GM19328 (cell line): ENCODE data around the gene UBE2V1.

Experiments used
- ATAC-seq: cut with Tn5 transposase; IDR thresholded peaks from one replicate; pipeline ENCODE4 v1.9.1; 2021; ENCODE audit warnings: mild to moderate bottlenecking, moderate library complexity; ENCODE audit not compliant: unreplicated experiment

UBE2V1 gene

GRCh38 chr20:50049442-50050026 lies 63.4 kb downstream of the UBE2V1 start:
- ATAC-seq, result no peak

DNA sequence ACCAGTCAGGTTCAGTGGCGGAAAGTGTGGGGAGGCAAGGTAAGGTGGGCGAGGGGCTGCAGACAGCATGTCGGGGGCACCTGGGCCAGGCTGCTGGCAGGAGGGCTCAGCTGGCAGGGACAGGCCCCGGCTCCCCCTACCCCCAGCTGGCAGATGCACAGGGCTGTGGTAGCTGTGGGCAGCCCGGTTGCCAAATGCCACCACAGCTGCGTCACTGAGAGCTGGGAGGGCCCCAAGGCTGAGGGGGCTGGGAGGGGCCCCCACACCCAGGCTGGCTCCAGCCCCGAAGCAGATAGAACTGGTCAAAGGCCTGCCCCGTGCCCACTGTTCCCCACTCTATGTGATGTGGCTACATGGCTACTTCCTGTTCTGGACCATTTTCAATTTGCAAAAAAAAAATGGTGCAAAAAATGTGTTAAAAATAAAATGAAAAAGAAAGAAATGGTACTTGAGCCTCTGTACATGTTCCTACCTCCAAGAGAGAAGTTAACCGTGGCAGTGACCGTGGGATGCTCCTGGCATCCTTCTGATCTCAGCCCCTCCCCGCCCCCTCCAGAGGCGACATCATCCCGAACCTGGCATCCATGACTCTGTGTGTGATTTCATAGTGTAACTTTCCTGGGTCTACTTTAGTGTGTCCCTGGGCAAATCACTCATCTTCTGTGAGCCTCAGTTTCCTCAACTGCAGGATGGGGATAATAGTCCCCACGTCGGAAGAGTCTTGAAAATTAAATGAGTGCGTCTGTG lies 64.4 kb downstream of the UBE2V1 start:
- no peak for ATAC-seq

GRCh38 chr20:50044353-50044960 lies 68.5 kb downstream of the UBE2V1 start:
- no peak for ATAC-seq

- no peak for ATAC-seq
Measured at GRCh38 chr20:50043573-50044352, 69.2 kb downstream of the UBE2V1 start.

DNA sequence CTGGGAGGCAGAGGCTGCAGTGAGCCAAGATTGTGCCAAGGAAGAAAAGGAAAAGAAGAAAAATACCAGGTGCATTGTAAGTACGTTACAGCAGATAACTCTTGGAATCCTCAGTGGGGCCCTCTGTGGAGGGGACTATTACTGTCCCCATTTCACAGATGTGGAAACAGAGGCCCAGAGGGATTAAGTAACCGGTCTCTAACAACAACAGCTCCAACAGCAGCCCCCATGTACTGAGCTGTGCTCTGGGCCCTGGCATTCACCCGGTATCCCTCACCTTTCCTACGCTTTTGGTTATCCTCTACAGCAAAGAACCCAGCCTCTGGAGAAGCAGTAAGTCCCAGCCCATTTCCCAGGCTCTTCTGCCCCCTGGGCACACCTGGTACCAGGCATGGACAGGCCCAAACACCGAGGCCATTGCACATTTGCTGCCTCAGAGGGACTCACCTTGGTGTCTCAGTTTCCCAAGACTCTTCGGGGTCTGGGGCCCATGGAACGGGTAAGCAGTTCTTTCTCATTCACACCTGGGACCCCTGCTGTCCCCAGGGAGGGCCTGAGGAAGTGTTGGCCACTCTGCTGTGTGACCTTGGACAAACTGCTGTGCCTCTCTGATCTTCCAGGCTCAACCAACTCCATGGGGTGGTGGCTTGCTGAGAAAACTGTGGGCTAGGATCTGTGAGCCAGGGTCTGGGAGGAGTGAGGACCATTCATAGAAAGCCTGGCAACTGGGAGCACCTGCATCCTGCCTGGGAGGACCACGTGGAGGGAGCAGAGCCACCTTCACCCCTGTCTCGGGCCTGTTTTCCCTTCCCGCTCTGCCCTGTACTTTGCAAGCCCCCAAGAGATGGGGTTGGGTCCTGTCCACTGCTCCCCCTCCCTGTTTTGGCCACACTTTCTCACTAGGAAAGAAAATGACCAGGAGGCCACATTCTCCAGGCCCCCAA lies 70.3 kb downstream of the UBE2V1 start:
- ATAC-seq, result no peak

DNA sequence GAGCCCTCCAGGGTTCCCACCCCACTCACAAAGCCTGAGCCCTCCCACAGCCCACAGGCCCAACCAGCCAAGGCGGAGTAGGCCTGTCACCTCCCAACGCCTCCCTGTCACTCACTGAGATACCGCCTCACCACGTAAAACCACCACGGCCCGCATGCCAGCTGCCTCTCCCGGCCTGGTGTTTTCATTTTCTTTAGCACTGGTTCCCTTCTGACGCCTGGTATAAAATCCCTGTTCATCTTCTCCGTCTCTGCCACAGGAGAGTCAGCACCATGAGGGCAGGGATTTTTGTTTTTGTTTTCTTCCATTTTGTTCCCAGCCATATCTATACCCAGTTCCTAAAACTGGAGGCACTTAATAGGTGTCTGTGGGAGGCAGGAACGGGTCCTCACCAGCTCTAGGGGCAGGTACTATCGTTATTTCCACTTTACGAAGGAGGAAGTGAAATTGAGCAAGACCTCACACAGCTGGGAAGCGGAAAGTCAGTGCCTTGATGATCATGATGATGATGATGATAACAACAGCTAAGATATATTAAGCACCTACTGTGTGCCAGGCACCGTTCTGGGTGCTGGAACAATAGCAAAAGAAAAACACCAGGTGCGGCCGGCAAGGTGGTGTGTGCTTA lies 71.6 kb downstream of the UBE2V1 start:
- no peak for ATAC-seq

- ATAC-seq, result no peak
Measured at GRCh38 chr20:50040432-50041245, 72.3 kb downstream of the UBE2V1 start.

- ATAC-seq, result no peak
Measured at GRCh38 chr20:50039706-50040431, 73.1 kb downstream of the UBE2V1 start.

- ATAC-seq, result no peak
Measured at GRCh38 chr20:50038574-50038991, 74.4 kb downstream of the UBE2V1 start.

DNA sequence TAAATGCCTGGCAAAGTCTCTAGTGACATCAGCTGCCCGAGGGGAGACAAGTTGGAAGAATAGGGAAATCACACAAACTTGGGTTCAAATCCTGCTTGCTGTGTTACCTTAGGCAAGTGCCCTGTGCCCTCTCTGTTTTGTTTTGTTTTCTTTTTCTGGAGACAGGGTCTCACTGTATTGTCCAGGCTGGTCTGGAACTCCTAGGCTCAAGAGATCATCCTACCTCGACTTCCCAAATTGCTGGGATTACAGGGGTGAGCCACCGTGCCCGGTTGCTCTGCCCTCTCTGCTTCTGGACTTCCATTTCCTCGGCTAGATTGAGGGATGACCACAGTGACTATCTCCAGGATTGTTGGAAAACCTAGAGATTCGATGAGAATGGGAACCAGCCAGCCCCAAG lies 74.8 kb downstream of the UBE2V1 start:
- no peak for ATAC-seq

DNA sequence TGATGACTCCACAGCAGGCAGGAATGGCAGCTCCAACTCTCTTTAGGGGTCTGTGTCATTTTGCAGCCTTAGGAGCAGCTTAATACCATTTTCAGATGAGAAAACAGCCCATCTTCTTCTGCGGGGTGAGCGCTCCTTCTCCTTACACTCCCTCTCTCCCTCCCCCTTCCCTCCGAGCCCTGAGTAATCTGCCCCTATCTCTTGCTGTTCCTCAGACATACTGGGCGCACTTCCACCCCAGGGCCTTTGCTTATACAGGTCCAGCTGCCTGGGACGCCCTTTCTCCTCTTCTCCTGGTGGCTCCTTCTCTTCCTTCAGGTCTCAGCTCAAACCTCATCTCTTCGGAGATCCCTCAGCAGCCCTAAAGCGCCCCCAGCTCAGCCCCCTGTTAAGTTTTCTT lies 75.4 kb downstream of the UBE2V1 start:
- ATAC-seq, result no peak

DNA sequence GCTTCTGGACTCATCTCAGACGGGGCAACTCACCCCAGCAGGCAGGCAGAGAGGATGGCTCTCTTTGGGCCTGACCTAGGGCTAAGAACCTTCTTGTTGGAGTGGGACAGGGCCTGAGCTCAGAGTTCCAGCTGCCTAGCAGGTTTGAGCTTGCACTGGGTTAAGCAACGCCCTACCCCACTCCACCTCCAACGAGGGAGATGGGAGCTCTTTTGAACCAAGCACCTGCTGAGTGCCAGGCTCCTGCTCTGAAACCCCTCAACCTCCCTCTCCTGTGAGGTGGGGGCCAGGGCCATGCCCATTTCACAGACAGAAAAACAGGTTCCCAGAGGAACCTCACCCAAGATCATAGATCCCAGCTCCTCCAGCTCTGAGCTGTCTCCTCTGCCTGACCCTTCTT lies 75.8 kb downstream of the UBE2V1 start:
- no peak for ATAC-seq

DNA sequence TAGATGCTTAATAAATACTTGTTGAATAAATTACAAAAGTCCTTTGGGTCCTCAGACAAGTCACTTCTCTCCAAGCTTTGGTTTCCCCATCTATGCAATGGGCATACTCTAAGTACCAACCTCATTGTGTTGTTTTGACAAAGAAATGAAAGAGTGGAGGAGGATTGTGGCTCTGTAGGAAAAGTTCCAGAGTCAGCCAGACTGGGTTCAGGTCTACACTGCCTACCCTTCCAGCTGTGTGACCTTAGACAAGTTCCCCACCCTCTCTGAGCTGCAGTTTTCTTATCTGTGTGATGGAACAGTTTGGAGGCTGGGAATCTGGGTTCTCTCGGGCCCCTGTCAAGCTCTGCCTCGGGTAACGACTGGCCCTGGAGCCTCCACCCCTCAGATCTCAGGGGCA lies 76.2 kb downstream of the UBE2V1 start:
- ATAC-seq, result no peak

GRCh38 chr20:50034567-50035180 lies 78.3 kb downstream of the UBE2V1 start:
- no peak for ATAC-seq

DNA sequence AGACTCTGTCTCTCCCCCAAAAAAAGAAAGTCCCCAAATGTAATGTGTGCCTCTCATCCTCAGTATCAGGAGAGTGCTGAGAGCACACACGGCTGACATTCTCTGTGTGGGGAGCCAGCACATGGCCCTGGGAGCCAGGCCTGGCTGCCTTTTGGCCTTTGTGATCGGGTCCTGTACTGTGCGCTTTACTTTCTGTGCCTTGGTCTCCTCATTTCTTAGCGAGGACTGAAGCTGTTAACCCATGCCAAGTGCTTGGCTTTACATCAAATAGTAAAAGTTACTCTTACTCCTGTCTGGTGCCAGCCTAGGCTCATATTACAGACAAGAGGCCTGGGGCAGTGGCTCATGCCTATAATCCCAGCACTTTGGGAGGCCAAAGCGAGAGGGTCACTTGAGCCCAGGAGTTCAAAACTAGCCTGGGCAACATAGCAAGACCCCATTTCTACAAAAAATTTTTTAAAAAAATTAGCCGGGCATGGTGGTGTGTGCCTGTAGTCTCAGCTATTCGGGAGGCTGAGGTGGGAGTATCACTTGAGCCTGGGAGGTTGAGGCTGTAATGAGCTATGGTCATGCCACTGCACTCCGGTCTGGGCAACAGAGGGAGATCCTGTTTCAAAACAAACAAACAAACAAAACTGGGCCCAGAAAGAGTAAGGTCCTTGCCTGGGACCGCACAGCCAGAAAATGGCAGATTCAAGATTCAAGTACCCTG lies 79.8 kb downstream of the UBE2V1 start:
- no peak for ATAC-seq
